Panc1 (cell line): ENCODE measurements around the gene SH3PXD2A. TPM values are rescaled to one million over a fixed set of nuclear protein-coding genes. Genes with fewer than 3 reads are reported as not detected.

Source experiments
- ATAC-seq: fragments of 200-7000 bp; cut with Tn5 transposase; 2 replicates; pipeline ENCODE4 v1.9.1; 2020; ENCODE audit warnings: mild to moderate bottlenecking, moderate library complexity
- BruUV-seq: library from RNA; stranded (reverse); fragments of 400-500 nt; replicated peaks from 2 replicates; lab custom pipeline; 2021; lab: Mats Ljungman, UMichigan
- CTCF ChIA-PET: fragments of 300-600 bp; sonication (Branson Sonifier 250); formaldehyde crosslinking; loops from one replicate; lab custom pipeline; 2022; ENCODE audit warnings: antibody characterized with exemption; lab: Charles Lee
- POLR2A ChIA-PET: fragments of 300-600 bp; sonication (Branson Sonifier 250); formaldehyde crosslinking; loops from one replicate; lab custom pipeline; 2022; ENCODE audit warnings: antibody characterized with exemption; lab: Charles Lee
- DNase-seq: peaks from one replicate; pipeline ENCODE4 v3.0.0-alpha.2; 2010; ENCODE audit warnings: low read depth, low spot score
- H3K27ac ChIP-seq: 2 replicates; pipeline ENCODE4 v1.5.1; 2011; ENCODE audit warnings: mild to moderate bottlenecking, low read length, inconsistent platforms
- H3K27me3 ChIP-seq: fragments of 200-500 bp; sonication (Bioruptor generic); 2 replicates; pipeline ENCODE4 v1.6.0; 2014; ENCODE audit warnings: low read length, inconsistent platforms; ENCODE audit not compliant: control insufficient read depth, insufficient read depth
- H3K36me3 ChIP-seq: fragments of 200-500 bp; sonication (Bioruptor generic); 2 replicates; pipeline ENCODE4 v1.5.1; 2014; ENCODE audit warnings: inconsistent platforms, mild to moderate bottlenecking, low read length, moderate library complexity; ENCODE audit not compliant: control insufficient read depth, insufficient read depth
- H3K4me1 ChIP-seq: 2 replicates; pipeline ENCODE4 v1.5.1; 2011; ENCODE audit warnings: inconsistent platforms, mild to moderate bottlenecking, low read length, moderate library complexity; ENCODE audit not compliant: control insufficient read depth, insufficient read depth
- H3K4me3 ChIP-seq, 2 experiments: 2 replicates each; pipeline ENCODE4 v1.5.1; 2011 to 2012; ENCODE audit warnings: low read depth in 2 of 2, low read length in 2 of 2, mild to moderate bottlenecking in 2 of 2, inconsistent platforms in 1 of 2, moderate library complexity in 1 of 2
- H3K9me3 ChIP-seq: fragments of 200-500 bp; sonication (Bioruptor generic); 2 replicates; pipeline ENCODE4 v1.5.1; 2014; ENCODE audit warnings: low read depth, mild to moderate bottlenecking, inconsistent platforms, low read length, moderate library complexity; ENCODE audit not compliant: control insufficient read depth, insufficient read depth
- POLR2AphosphoS5 ChIP-seq: IDR thresholded peaks from 2 replicates; pipeline ENCODE4 v1.6.1; 2012; ENCODE audit warnings: mild to moderate bottlenecking, low read depth, low read length, moderate library complexity
- REST ChIP-seq, 2 experiments: IDR thresholded peaks; 2 replicates each; pipeline ENCODE4 v1.6.1; 2011 to 2012; ENCODE audit warnings: low read depth in 2 of 2, control low read depth in 1 of 2, low read length in 1 of 2, mild to moderate bottlenecking in 1 of 2, moderate library complexity in 1 of 2; ENCODE audit not compliant: insufficient read depth in 1 of 2
- SIN3A ChIP-seq: IDR thresholded peaks from 2 replicates; pipeline ENCODE4 v1.6.1; 2012; ENCODE audit warnings: low read depth, mild to moderate bottlenecking, low read length, moderate library complexity, borderline replicate concordance; ENCODE audit not compliant: insufficient read depth
- TCF7L2 ChIP-seq: IDR thresholded peaks from 2 replicates; pipeline ENCODE4 v1.6.1; 2011; ENCODE audit warnings: mild to moderate bottlenecking, low read depth, low read length, inconsistent platforms
- in situ Hi-C: cut with HindIII; loops from 2 replicates; pipeline ENCODE4 v1.10.0; 2016; ENCODE audit warnings: low sequenced_read_pairs, low pct_unique_long_range_greater_than_20kb
- intact Hi-C: fragments of 100-400 bp; cut with micrococcal nuclease; formaldehyde crosslinking; loops from one replicate; pipeline ENCODE4 v1.10.0; 2022; ENCODE audit not compliant: unreplicated experiment
- total RNA-seq: library from RNA; stranded (reverse); gene quantifications from one replicate; pipeline ENCODE4 v1.2.1, GENCODE V29; 2021; ENCODE audit not compliant: unreplicated experiment
- TF ChIP-seq, protein P1 (sequence below): fragments of 450-650 bp; IDR thresholded peaks from 2 replicates; pipeline ENCODE4 v1.5.1; 2017; ENCODE audit warnings: mild to moderate bottlenecking

SH3PXD2A gene
- total RNA-seq, 1 experiment from 2014 or later = 5.7 TPM

DNA sequence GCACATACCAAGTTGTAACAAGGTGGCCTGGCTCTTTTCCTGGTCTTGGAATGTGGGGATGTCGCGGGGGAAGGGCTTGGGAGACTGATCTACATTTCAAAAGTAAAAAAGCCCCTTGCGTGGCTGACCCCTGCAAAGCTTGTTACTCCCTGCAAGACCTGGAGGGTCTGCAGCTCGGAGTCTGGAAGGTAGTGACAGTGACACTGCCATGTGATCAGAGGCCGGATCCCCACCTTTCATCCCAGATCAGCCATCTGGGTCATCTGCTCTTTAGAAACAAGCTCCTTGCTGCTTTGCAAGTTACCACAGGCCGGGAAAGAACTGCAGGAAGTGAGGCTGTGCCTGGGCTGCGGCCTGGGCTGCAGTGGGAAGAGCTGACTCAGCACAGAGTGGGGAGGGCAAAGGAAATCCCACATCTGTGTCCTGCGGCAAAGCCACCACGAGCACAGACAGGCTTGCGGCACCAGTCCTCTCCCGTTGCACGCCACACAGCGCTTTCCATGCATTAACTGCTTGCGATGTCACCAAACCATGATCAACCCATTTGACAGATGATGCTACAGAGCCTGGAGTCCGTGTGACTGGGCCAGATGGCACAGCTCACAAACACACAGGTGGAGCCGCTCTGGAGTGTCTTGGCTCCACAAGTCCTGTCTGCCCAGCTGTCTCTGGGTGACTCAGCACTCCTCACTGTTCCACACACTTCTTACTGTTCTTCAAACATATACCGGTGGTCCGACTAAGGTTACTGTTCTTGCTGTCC lies 97.7 kb downstream of the SH3PXD2A start:
- no TSS peak for BruUV-seq
- Histone ChIP-seq H3K36me3 (no peaks in the 10 kb centered on the region), H3K4me1 (peaks cover 34% of the 10 kb centered on the region), H3K4me3 (no peak overlapping the region), H3K27ac (peak overlapping the region; percentile 42), H3K9me3 (no peaks in the 10 kb centered on the region; the same call in 1 of the 2 replicates), H3K27me3 (no peaks in the 10 kb centered on the region)
- DNase-seq (no peak), ATAC-seq (peak; percentile 83)
- intact Hi-C loops = no loop called here
- ChIA-PET POLR2A (interaction anchor here (0.6 kb wide), 1 partner anchor 31 kb away, joined by 5 read pairs; no protein-coding TSS in a partner anchor), CTCF (no interaction called here)
- in situ Hi-C loops = no loop called here
- TF ChIP-seq SIN3A = no peak
- no peak for TF ChIP-seq TCF7L2
- no peak for TF ChIP-seq POLR2AphosphoS5
- no peak; a peak in 1 of 4 replicates for TF ChIP-seq REST (IDR thresholded peaks at IDR 0.05; ENCODE audit: insufficient read depth in 1 of 2, low read depth in 2 of 2, low read length in 1 of 2)
- TF ChIP-seq, protein P1, sequence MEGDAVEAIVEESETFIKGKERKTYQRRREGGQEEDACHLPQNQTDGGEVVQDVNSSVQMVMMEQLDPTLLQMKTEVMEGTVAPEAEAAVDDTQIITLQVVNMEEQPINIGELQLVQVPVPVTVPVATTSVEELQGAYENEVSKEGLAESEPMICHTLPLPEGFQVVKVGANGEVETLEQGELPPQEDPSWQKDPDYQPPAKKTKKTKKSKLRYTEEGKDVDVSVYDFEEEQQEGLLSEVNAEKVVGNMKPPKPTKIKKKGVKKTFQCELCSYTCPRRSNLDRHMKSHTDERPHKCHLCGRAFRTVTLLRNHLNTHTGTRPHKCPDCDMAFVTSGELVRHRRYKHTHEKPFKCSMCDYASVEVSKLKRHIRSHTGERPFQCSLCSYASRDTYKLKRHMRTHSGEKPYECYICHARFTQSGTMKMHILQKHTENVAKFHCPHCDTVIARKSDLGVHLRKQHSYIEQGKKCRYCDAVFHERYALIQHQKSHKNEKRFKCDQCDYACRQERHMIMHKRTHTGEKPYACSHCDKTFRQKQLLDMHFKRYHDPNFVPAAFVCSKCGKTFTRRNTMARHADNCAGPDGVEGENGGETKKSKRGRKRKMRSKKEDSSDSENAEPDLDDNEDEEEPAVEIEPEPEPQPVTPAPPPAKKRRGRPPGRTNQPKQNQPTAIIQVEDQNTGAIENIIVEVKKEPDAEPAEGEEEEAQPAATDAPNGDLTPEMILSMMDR = no peak

GRCh38 chr10:103756277-103756869 lies 99.0 kb downstream of the SH3PXD2A start:
- Histone ChIP-seq H3K27me3 (no peaks in the 10 kb centered on the region), H3K4me3 (no peak overlapping the region), H3K9me3 (no peaks in the 10 kb centered on the region; the same call in 1 of the 2 replicates), H3K36me3 (no peaks in the 10 kb centered on the region), H3K4me1 (peaks cover 34% of the 10 kb centered on the region), H3K27ac (peak overlapping the region; percentile 42)
- intact Hi-C loops = no loop called here
- ChIA-PET POLR2A (interaction anchor here (0.6 kb wide), 1 partner anchor 133 kb away, joined by 10 read pairs; no protein-coding TSS in a partner anchor), CTCF (no interaction called here)
- DNase-seq (no peak), ATAC-seq (no peak)
- TF ChIP-seq POLR2AphosphoS5 (no peak), REST (IDR thresholded peaks at IDR 0.05; ENCODE audit: insufficient read depth in 1 of 2, low read depth in 2 of 2, low read length in 1 of 2) (no peak), TCF7L2 (no peak)
- TF ChIP-seq, protein P1 = no peak
- in situ Hi-C loops = no loop called here
- BruUV-seq = no TSS peak
